Measurements from ENCODE around the gene PPP1R14C.

PPP1R14C gene

GRCh38 chr6:150208611-150209352 is 65.9 kb downstream of the PPP1R14C start:
- H3K27ac ChIP-seq, result peak overlapping the region; percentile 17
- no peak for DNase-seq (ENCODE audit: low read depth, low spot score)

- DNase-seq (ENCODE audit: low read depth, low spot score), result no peak
These were observed 66.6 kb downstream of the PPP1R14C start for GRCh38 chr6:150209415-150209814.

GRCh38 chr6:150211700-150212511 is 69.1 kb downstream of the PPP1R14C start:
- DNase-seq (ENCODE audit: low read depth, low spot score), result no peak
- H3K27ac ChIP-seq, result peak overlapping the region; percentile 10

More at GRCh38 chr6:150209415-150209814, 66.6 kb downstream of the PPP1R14C start:
- H3K27ac ChIP-seq, result no peak overlapping the region

- no peak for DNase-seq (ENCODE audit: low read depth, low spot score)
- H3K27ac ChIP-seq, result no peak overlapping the region
These were observed 69.9 kb downstream of the PPP1R14C start for GRCh38 chr6:150212778-150213177.

- H3K27ac ChIP-seq, result no peak overlapping the region
- no peak for DNase-seq (ENCODE audit: low read depth, low spot score)
These were observed 70.5 kb downstream of the PPP1R14C start for GRCh38 chr6:150213301-150213700.

GRCh38 chr6:150214310-150214709 is 71.5 kb downstream of the PPP1R14C start:
- no peak for DNase-seq (ENCODE audit: low read depth, low spot score)

GRCh38 chr6:150220634-150221551 is 78.0 kb downstream of the PPP1R14C start:
- no peak for DNase-seq (ENCODE audit: low read depth, low spot score)
- no peak overlapping the region for H3K27ac ChIP-seq

More at GRCh38 chr6:150214310-150214709, 71.5 kb downstream of the PPP1R14C start:
- H3K27ac ChIP-seq, result no peak overlapping the region

- H3K27ac ChIP-seq, result no peak overlapping the region
- DNase-seq (ENCODE audit: low read depth, low spot score), result no peak
These were observed 82.0 kb downstream of the PPP1R14C start for GRCh38 chr6:150224820-150225219.

- DNase-seq (ENCODE audit: low read depth, low spot score), result no peak
- no peak overlapping the region for H3K27ac ChIP-seq
These were observed 84.4 kb downstream of the PPP1R14C start for GRCh38 chr6:150227281-150227680.

GRCh38 chr6:150228072-150228733 is 85.4 kb downstream of the PPP1R14C start:
- H3K27ac ChIP-seq, result no peak overlapping the region
- DNase-seq (ENCODE audit: low read depth, low spot score), result no peak

- peak overlapping the region; percentile 70 for H3K27ac ChIP-seq
- peak; percentile 37 for DNase-seq (ENCODE audit: low read depth, low spot score)
These were observed 86.8 kb downstream of the PPP1R14C start for GRCh38 chr6:150229436-150230163.

GRCh38 chr6:150230164-150230561 is 87.3 kb downstream of the PPP1R14C start:
- no peak for DNase-seq (ENCODE audit: low read depth, low spot score)
- H3K27ac ChIP-seq, result peak overlapping the region; percentile 70

- DNase-seq (ENCODE audit: low read depth, low spot score), result no peak
- peak overlapping the region; percentile 70 for H3K27ac ChIP-seq
These were observed 88.1 kb downstream of the PPP1R14C start for GRCh38 chr6:150230832-150231524.

- no peak for DNase-seq (ENCODE audit: low read depth, low spot score)
- H3K27ac ChIP-seq, result peak overlapping the region; percentile 70
These were observed 88.6 kb downstream of the PPP1R14C start for GRCh38 chr6:150231525-150231850.

- no peak for DNase-seq (ENCODE audit: low read depth, low spot score)
- H3K27ac ChIP-seq, result no peak overlapping the region
These were observed 91.0 kb downstream of the PPP1R14C start for GRCh38 chr6:150233843-150234269.

GRCh38 chr6:150235218-150235617 is 92.4 kb downstream of the PPP1R14C start:
- H3K27ac ChIP-seq, result no peak overlapping the region
- no peak for DNase-seq (ENCODE audit: low read depth, low spot score)

- DNase-seq (ENCODE audit: low read depth, low spot score), result no peak
These were observed 93.3 kb downstream of the PPP1R14C start for GRCh38 chr6:150236114-150236513.

GRCh38 chr6:150236544-150236943 is 93.7 kb downstream of the PPP1R14C start:
- no peak for DNase-seq (ENCODE audit: low read depth, low spot score)
- no peak overlapping the region for H3K27ac ChIP-seq

More at GRCh38 chr6:150236114-150236513, 93.3 kb downstream of the PPP1R14C start:
- no peak overlapping the region for H3K27ac ChIP-seq

GRCh38 chr6:150237626-150238025 is 94.8 kb downstream of the PPP1R14C start:
- no peak for DNase-seq (ENCODE audit: low read depth, low spot score)
- H3K27ac ChIP-seq, result peak overlapping the region; percentile 46
